B cell (primary cell): ENCODE measurements around the gene OCA2. TPM values are rescaled to one million over a fixed set of nuclear protein-coding genes. Genes with fewer than 3 reads are reported as not detected.

ENCODE experiments used
- ATAC-seq: fragments of 200-7000 bp; cut with Tn5 transposase; one replicate; pipeline ENCODE4 v1.10.0; 2021; ENCODE audit warnings: low read depth, mild to moderate bottlenecking, moderate number of reproducible peaks, moderate library complexity
- CTCF ChIA-PET: fragments of 350-600 bp; sonication (Branson Sonifier 250); formaldehyde crosslinking; loops from one replicate; lab custom pipeline; 2021; ENCODE audit warnings: antibody characterized with exemption, inconsistent platforms; lab: Charles Lee
- POLR2A ChIA-PET: fragments of 350-600 bp; sonication (Branson Sonifier 250); formaldehyde crosslinking; loops from one replicate; lab custom pipeline; 2021; ENCODE audit warnings: antibody characterized with exemption; lab: Charles Lee
- DNase-seq: peaks from one replicate; pipeline ENCODE4 v3.0.0; 2013
- H2AFZ ChIP-seq: 2 replicates; pipeline ENCODE4 v1.6.1; 2012; ENCODE audit warnings: mild to moderate bottlenecking, low read depth, low read length; ENCODE audit not compliant: insufficient read depth, poor library complexity, severe bottlenecking
- H3K27ac ChIP-seq, 2 donors: 1 replicate in 1 of 2; 2 replicates in 1 of 2; pipeline ENCODE4 v1.5.1; 2012 to 2013; ENCODE audit warnings: low read length in 2 of 2, mild to moderate bottlenecking in 2 of 2, moderate library complexity in 1 of 2
- H3K27me3 ChIP-seq, 4 experiments: fragments of 200-600 bp in 1 of 4; sonication (generic) in 1 of 4; replicated peaks in 1 of 4; 1 replicate in 2 of 4; 2 replicates in 2 of 4; pipeline versions ENCODE4 v1.6.1 to v1.7.0; 2013 to 2016; ENCODE audit warnings: low read length in 3 of 4, mild to moderate bottlenecking in 2 of 4, mixed read lengths in 1 of 4, moderate library complexity in 1 of 4; ENCODE audit not compliant: insufficient read depth in 4 of 4, control insufficient read depth in 3 of 4; ENCODE audit errors: control extremely low read depth in 1 of 4
- H3K36me3 ChIP-seq, 2 experiments: replicated peaks in 1 of 2; 1 replicate in 1 of 2; 2 replicates in 1 of 2; pipeline versions ENCODE4 v1.6.1 to v1.7.1; 2013; ENCODE audit warnings: low read length in 1 of 2; ENCODE audit not compliant: insufficient read depth in 2 of 2, control insufficient read depth in 1 of 2; ENCODE audit errors: control extremely low read depth in 1 of 2, extremely low read depth in 1 of 2
- H3K4me1 ChIP-seq, 2 donors: fragments of 200-600 bp in 1 of 2; sonication (generic) in 1 of 2; 1 replicate in 1 of 2; 2 replicates in 1 of 2; pipeline versions ENCODE4 v1.5.1 to v1.6.1; 2013 to 2017; ENCODE audit warnings: low read length in 2 of 2; ENCODE audit not compliant: control insufficient read depth in 2 of 2, insufficient read depth in 2 of 2
- H3K4me2 ChIP-seq: replicated peaks from 2 replicates; pipeline ENCODE3; 2012; ENCODE audit warnings: mild to moderate bottlenecking, low read depth, low read length; ENCODE audit not compliant: poor library complexity, severe bottlenecking
- H3K4me3 ChIP-seq, 5 experiments: fragments of 200-600 bp in 1 of 5; sonication (generic) in 1 of 5; 1 replicate in 3 of 5; 2 replicates in 2 of 5; pipeline versions ENCODE4 v1.5.1 to v1.7.0; 2011 to 2016; ENCODE audit warnings: low read length in 4 of 5, mild to moderate bottlenecking in 4 of 5, low read depth in 2 of 5, control low read depth in 1 of 5, moderate library complexity in 1 of 5; ENCODE audit not compliant: insufficient read depth in 1 of 5; ENCODE audit errors: control extremely low read depth in 1 of 5, extremely low read depth in 1 of 5
- H3K79me2 ChIP-seq: fragments of 200-600 bp; sonication (generic); one replicate; pipeline ENCODE4 v1.6.0; 2016; ENCODE audit warnings: low read length; ENCODE audit not compliant: control insufficient read depth, insufficient read depth
- H3K9ac ChIP-seq: fragments of 200-600 bp; sonication (generic); 2 replicates; pipeline ENCODE4 v1.6.1; 2017; ENCODE audit warnings: mild to moderate bottlenecking, low read length, moderate library complexity
- H3K9me3 ChIP-seq, 3 donors: one replicate each; pipeline versions ENCODE4 v1.6.1 to v1.7.1; 2013; ENCODE audit warnings: low read length in 2 of 3; ENCODE audit not compliant: control insufficient read depth in 2 of 3, insufficient read depth in 1 of 3; ENCODE audit errors: control extremely low read depth in 1 of 3
- H4K20me1 ChIP-seq: 2 replicates; pipeline ENCODE4 v1.6.0; 2012; ENCODE audit warnings: mild to moderate bottlenecking, low read length; ENCODE audit not compliant: insufficient read depth, control insufficient read depth, poor library complexity, severe bottlenecking
- H3K27ac Mint-ChIP-seq: one replicate; pipeline ENCODE4 v1.8.0; 2021; ENCODE audit warnings: mixed read lengths
- H3K27me3 Mint-ChIP-seq: one replicate; pipeline ENCODE4 v1.8.0; 2021; ENCODE audit warnings: mixed read lengths
- H3K4me1 Mint-ChIP-seq: one replicate; pipeline ENCODE4 v1.8.0; 2021; ENCODE audit warnings: mixed read lengths
- H3K4me3 Mint-ChIP-seq: one replicate; pipeline ENCODE4 v1.8.0; 2021; ENCODE audit warnings: mixed read lengths
- H3K9me3 Mint-ChIP-seq: one replicate; pipeline ENCODE4 v1.8.0; 2022; ENCODE audit warnings: mixed read lengths; ENCODE audit not compliant: insufficient read depth
- CTCF ChIP-seq: fragments of 200-600 bp; IDR thresholded peaks from one replicate; pipeline ENCODE4 v1.8.0; 2022; ENCODE audit warnings: antibody characterized with exemption, mild to moderate bottlenecking
- EZH2 ChIP-seq: IDR thresholded peaks from 2 replicates; pipeline ENCODE4 v1.6.1; 2012; ENCODE audit warnings: borderline replicate concordance, low read depth, mild to moderate bottlenecking, moderate library complexity, low read length; ENCODE audit not compliant: insufficient read depth, poor library complexity, severe bottlenecking
- WGBS: methylation state at CpG from one replicate; pipeline ENCODE4 v1.1.5; 2013; ENCODE audit warnings: missing lambda C conversion rate; ENCODE audit not compliant: insufficient coverage; 5-methylcytosine and 5-hydroxymethylcytosine counted together
- intact Hi-C: fragments of 100-400 bp; cut with micrococcal nuclease; formaldehyde crosslinking; loops from one replicate; pipeline ENCODE4 v1.10.0; 2022
- polyA plus RNA-seq: library from polyadenylated mRNA; depleted of rRNA; stranded (reverse); fragments of >200 nt; gene quantifications from 2 replicates; pipeline ENCODE4 v1.2.3, GENCODE V29; 2012
- total RNA-seq, 2 donors: library from RNA; stranded (reverse); fragments of 120-200 nt in 1 of 2; gene quantifications; 1 replicate in 1 of 2; 2 replicates in 1 of 2; pipeline versions ENCODE4 v1.2.3 to v1.2.4, GENCODE V29; 2013 to 2022

Gene OCA2
- total and polyA plus RNA-seq, 2 donors (not counting 1 experiment from before 2014, with no cell fraction given): 0.12 TPM; not detected in 1

- Mint-ChIP-seq H3K4me1 (no peaks in the 10 kb centered on the region), H3K27ac (no peak overlapping the region), H3K27me3 (peaks cover 30% of the 10 kb centered on the region), H3K9me3 (no peaks in the 10 kb centered on the region), H3K4me3 (no peak overlapping the region)
- CTCF ChIA-PET: no interaction called here
- intact Hi-C loops: no loop called here
- POLR2A ChIA-PET: no interaction called here
- TF ChIP-seq EZH2: no peak
- no peak overlapping the region for H3K9ac ChIP-seq
- ATAC-seq (no peak), DNase-seq (no peak)
- no peaks in the 10 kb centered on the region for H3K4me1 ChIP-seq
- peaks cover 0 to 4% (median 2%) of the 10 kb centered on the region in 3 donors for H3K9me3 ChIP-seq
- H3K4me2 ChIP-seq: no peak overlapping the region
- H3K4me3 ChIP-seq: no peak overlapping the region
- no peaks in the 10 kb centered on the region for H3K27me3 ChIP-seq
- H3K36me3 ChIP-seq: no peaks in the 10 kb centered on the region
- no peak overlapping the region for H2AFZ ChIP-seq
- H3K79me2 ChIP-seq: no peaks in the 10 kb centered on the region
- H3K27ac ChIP-seq: no peak overlapping the region
- WGBS: no CpG with 5 or more reads among the region's 1 CpG
- H4K20me1 ChIP-seq: no peaks in the 10 kb centered on the region
Observed at GRCh38 chr15:28068930-28069329, 30.2 kb downstream of the OCA2 start.

GRCh38 chr15:28066231-28066630 is 32.9 kb downstream of the OCA2 start:
- no peak overlapping the region for H3K4me2 ChIP-seq
- CTCF ChIA-PET: no interaction called here
- H3K36me3 ChIP-seq: no peaks in the 10 kb centered on the region
- ATAC-seq (no peak), DNase-seq (no peak)
- no peak overlapping the region for H3K4me3 Mint-ChIP-seq
- H3K4me1 ChIP-seq: no peaks in the 10 kb centered on the region
- intact Hi-C loops: no loop called here
- H2AFZ ChIP-seq: no peak overlapping the region
- no peaks in the 10 kb centered on the region for H3K27me3 ChIP-seq
- H3K9me3 Mint-ChIP-seq: peaks cover under 1% of the 10 kb centered on the region
- no peak overlapping the region for H3K4me3 ChIP-seq
- peaks cover 27% of the 10 kb centered on the region for H3K27me3 Mint-ChIP-seq
- no peaks in the 10 kb centered on the region for H3K4me1 Mint-ChIP-seq
- WGBS: no CpG with 5 or more reads among the region's 3 CpGs
- H3K27ac Mint-ChIP-seq: no peak overlapping the region
- no peak overlapping the region for H3K9ac ChIP-seq
- no peak overlapping the region for H3K27ac ChIP-seq
- no peaks in the 10 kb centered on the region for H4K20me1 ChIP-seq
- H3K79me2 ChIP-seq: no peaks in the 10 kb centered on the region
- H3K9me3 ChIP-seq: peaks cover 0 to 8% (median 3%) of the 10 kb centered on the region in 3 donors
- POLR2A ChIA-PET: no interaction called here
- TF ChIP-seq EZH2 (no peak), CTCF (no peak)
